Right lobe of liver (tissue), 4 donors: ENCODE results near the gene PAK1.
"Not testable (repeated sequence)": the region's sequence is repeated elsewhere in the genome, so short reads cannot be mapped to it uniquely, and the experiment has no call there.

Experiments used
- CTCF ChIP-seq, 4 donors: fragments of 200-600 bp in 3 of 4; fragments of 450-650 bp in 1 of 4; IDR thresholded peaks; one replicate each; pipeline versions ENCODE4 v1.5.1 to v1.8.0; 2016 to 2022; ENCODE audit warnings: antibody characterized with exemption in 4 of 4, mild to moderate bottlenecking in 2 of 4
- POLR2A ChIP-seq: fragments of 450-650 bp; IDR thresholded peaks from one replicate; pipeline ENCODE4 v1.6.1; 2017; ENCODE audit warnings: antibody characterized with exemption, mild to moderate bottlenecking
- donor health status: DM: no; HTN: no; CAD: no.
- donor health status: DM: no; HTN: no; CAD: no.
- donor health status: DM: no; HTN: yes; CAD: no.

DNA sequence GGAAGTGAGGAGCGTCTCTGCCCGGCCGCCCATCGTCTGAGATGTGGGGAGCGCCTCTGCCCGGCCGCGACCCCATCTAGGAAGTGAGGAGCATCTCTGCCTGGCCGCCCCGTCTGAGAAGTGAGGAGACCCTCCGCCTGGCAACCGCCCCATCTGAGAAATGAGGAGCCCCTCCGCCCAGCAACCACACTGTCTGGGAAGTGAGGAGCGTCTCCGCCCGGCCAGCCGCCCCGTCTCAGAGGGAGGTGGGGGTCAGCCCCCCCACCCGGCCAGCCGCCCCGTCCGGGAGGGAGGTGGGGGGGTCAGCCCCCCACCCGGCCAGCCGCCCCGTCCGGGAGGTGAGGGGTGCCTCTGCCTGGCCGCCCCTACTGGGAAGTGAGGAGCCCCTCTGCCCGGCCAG lies 16.1 kb upstream of the PAK1 start:
- not testable (repeated sequence) for TF ChIP-seq CTCF (IDR thresholded peaks at IDR 0.05); POLR2A
